Liver (tissue), 9 donors: Measurements from ENCODE around the gene GHRL. TPM values are rescaled to one million over a fixed set of nuclear protein-coding genes. Genes with fewer than 3 reads are reported as not detected.

Experiments
- DNase-seq: peaks from one replicate; pipeline ENCODE4 v3.0.0-alpha.2; 2017; ENCODE audit warnings: low spot score
- H3K27ac ChIP-seq, 2 donors: one replicate each; pipeline ENCODE4 v1.7.0; 2013; ENCODE audit warnings: inconsistent platforms in 2 of 2, low read length in 2 of 2, control low read depth in 1 of 2, low read depth in 1 of 2, mild to moderate bottlenecking in 1 of 2
- H3K27me3 ChIP-seq, 4 donors: one replicate each; pipeline versions ENCODE4 v1.6.1 to v1.7.0; 2013; ENCODE audit warnings: low read length in 3 of 4, inconsistent platforms in 1 of 4, mild to moderate bottlenecking in 1 of 4, moderate library complexity in 1 of 4; ENCODE audit not compliant: control insufficient read depth in 4 of 4, insufficient read depth in 4 of 4
- H3K36me3 ChIP-seq, 4 donors: one replicate each; pipeline versions ENCODE4 v1.6.1 to v1.7.0; 2013; ENCODE audit warnings: low read length in 3 of 4, mild to moderate bottlenecking in 3 of 4, low read depth in 1 of 4, moderate library complexity in 1 of 4; ENCODE audit not compliant: control insufficient read depth in 4 of 4, insufficient read depth in 3 of 4
- H3K4me1 ChIP-seq, 4 donors: one replicate each; pipeline versions ENCODE4 v1.6.1 to v1.7.0; 2013; ENCODE audit warnings: low read length in 3 of 4, mild to moderate bottlenecking in 3 of 4, moderate library complexity in 1 of 4; ENCODE audit not compliant: control insufficient read depth in 4 of 4, insufficient read depth in 4 of 4
- H3K4me3 ChIP-seq, 3 donors: one replicate each; pipeline versions ENCODE4 v1.6.1 to v1.7.0; 2013; ENCODE audit warnings: low read length in 3 of 3, control low read depth in 1 of 3, low read depth in 1 of 3, mild to moderate bottlenecking in 1 of 3
- H3K9ac ChIP-seq, 2 donors: one replicate each; pipeline ENCODE4 v1.7.0; 2013; ENCODE audit warnings: low read length in 2 of 2, mild to moderate bottlenecking in 2 of 2, moderate library complexity in 2 of 2, control low read depth in 1 of 2, low read depth in 1 of 2
- H3K9me3 ChIP-seq, 4 donors: one replicate each; pipeline versions ENCODE4 v1.6.1 to v1.7.0; 2013; ENCODE audit warnings: low read length in 3 of 4; ENCODE audit not compliant: control insufficient read depth in 4 of 4
- ATF3 ChIP-seq: IDR thresholded peaks from 2 replicates; pipeline ENCODE4 v1.6.1; 2016; ENCODE audit warnings: antibody characterized with exemption
- CTCF ChIP-seq: fragments of 150-350 bp; IDR thresholded peaks from 2 replicates; pipeline ENCODE4 v1.5.1; 2017; ENCODE audit warnings: improper control_type of control experiment, low read depth, low read length; ENCODE audit not compliant: missing input control
- EGR1 ChIP-seq, 2 donors: IDR thresholded peaks; 2 replicates each; pipeline ENCODE4 v1.6.1; 2016 to 2018; ENCODE audit warnings: antibody characterized with exemption in 2 of 2, low read depth in 2 of 2
- FOXA1 ChIP-seq: IDR thresholded peaks from 2 replicates; pipeline ENCODE4 v1.6.1; 2016; ENCODE audit warnings: antibody characterized with exemption
- FOXA2 ChIP-seq: IDR thresholded peaks from 2 replicates; pipeline ENCODE4 v1.6.1; 2016; ENCODE audit warnings: antibody characterized with exemption
- GABPA ChIP-seq, 2 donors: IDR thresholded peaks in 1 of 2; conservative IDR thresholded peaks in 1 of 2; 2 replicates each; pipeline ENCODE4 v1.6.1; 2016; ENCODE audit warnings: antibody characterized with exemption in 2 of 2, mild to moderate bottlenecking in 1 of 2, moderate library complexity in 1 of 2
- HNF4A ChIP-seq, 2 donors: conservative IDR thresholded peaks; 2 replicates each; pipeline ENCODE4 v1.6.1; 2016; ENCODE audit warnings: antibody characterized with exemption in 2 of 2, mild to moderate bottlenecking in 2 of 2
- HNF4G ChIP-seq: IDR thresholded peaks from 2 replicates; pipeline ENCODE4 v1.6.1; 2016; ENCODE audit warnings: antibody characterized with exemption
- JUND ChIP-seq, 2 donors: IDR thresholded peaks; 2 replicates each; pipeline ENCODE4 v1.6.1; 2016; ENCODE audit warnings: antibody characterized with exemption in 2 of 2
- MAX ChIP-seq: IDR thresholded peaks from 2 replicates; pipeline ENCODE4 v1.6.1; 2016; ENCODE audit warnings: antibody characterized with exemption
- NR2F2 ChIP-seq: IDR thresholded peaks from 2 replicates; pipeline ENCODE4 v1.6.1; 2016; ENCODE audit warnings: antibody characterized with exemption
- RAD21 ChIP-seq, 2 donors: IDR thresholded peaks; 2 replicates each; pipeline ENCODE4 v1.6.1; 2016; ENCODE audit warnings: antibody characterized with exemption in 2 of 2, mild to moderate bottlenecking in 2 of 2
- REST ChIP-seq: IDR thresholded peaks from 2 replicates; pipeline ENCODE4 v1.6.1; 2016; ENCODE audit warnings: antibody characterized with exemption, mild to moderate bottlenecking
- RXRA ChIP-seq, 2 donors: IDR thresholded peaks; 2 replicates each; pipeline ENCODE4 v1.6.1; 2017 to 2018; ENCODE audit warnings: antibody characterized with exemption in 2 of 2, mild to moderate bottlenecking in 1 of 2
- SP1 ChIP-seq: IDR thresholded peaks from 2 replicates; pipeline ENCODE4 v1.6.1; 2018; ENCODE audit warnings: antibody characterized with exemption, mild to moderate bottlenecking
- TAF1 ChIP-seq: conservative IDR thresholded peaks from 2 replicates; pipeline ENCODE4 v1.6.1; 2016; ENCODE audit warnings: antibody characterized with exemption, mild to moderate bottlenecking
- YY1 ChIP-seq: IDR thresholded peaks from 2 replicates; pipeline ENCODE4 v1.6.1; 2016; ENCODE audit warnings: antibody characterized with exemption, mild to moderate bottlenecking
- ZBTB33 ChIP-seq: IDR thresholded peaks from 2 replicates; pipeline ENCODE4 v1.6.1; 2016; ENCODE audit warnings: antibody characterized with exemption
- WGBS: extraction: QIAGEN DNeasy Blood & Tissue Kit; methylation state at CpG from one replicate; pipeline ENCODE4 v1.1.7; 2013; 5-methylcytosine and 5-hydroxymethylcytosine counted together
- polyA plus RNA-seq, 2 donors: library from polyadenylated mRNA; stranded (reverse) in 1 of 2; unstranded in 1 of 2; fragments of 200-250 nt in 1 of 2; fragments of >200 nt in 1 of 2; fragmentation: Nextera tagmentation in 1 of 2; extraction: Ambion mirVana in 1 of 2; gene quantifications; one replicate each; pipeline versions ENCODE4 v1.2.1 to v1.2.3, GENCODE V29; 2013 to 2015
- total RNA-seq, 2 donors: library from RNA; depleted of rRNA; stranded (reverse); fragments of >200 nt; gene quantifications; one replicate each; pipeline ENCODE4 v1.2.3, GENCODE V29; 2014
- donor health status: healthy.
- donor health status: healthy.
- donor health status: healthy.
- donor health status: healthy.
- donor health status: healthy.

GHRL gene
- total and polyA plus RNA-seq, 4 donors: 0.08 to 1.3 (median 0.27) TPM

GRCh38 chr3:10309736-10310135 lies 17.0 kb upstream of the GHRL start:
- no peak overlapping the region for H3K27ac ChIP-seq
- no peak for DNase-seq
- no peaks in the 10 kb centered on the region for H3K9me3 ChIP-seq
- WGBS: 77% methylated on average over 4 of the region's 4 CpGs
- no peak overlapping the region for H3K4me3 ChIP-seq
- no peaks in the 10 kb centered on the region for H3K4me1 ChIP-seq
- H3K9ac ChIP-seq: no peak overlapping the region
- H3K27me3 ChIP-seq: no peaks in the 10 kb centered on the region
- no peak for TF ChIP-seq RXRA (IDR thresholded peaks at IDR 0.05)
- TF ChIP-seq ZBTB33: no peak
- no peak for TF ChIP-seq TAF1
- no peak for TF ChIP-seq JUND (IDR thresholded peaks at IDR 0.05)
- no peak for TF ChIP-seq NR2F2
- TF ChIP-seq GABPA (IDR thresholded peaks at IDR 0.05 in 1 of 2, conservative IDR thresholded peaks at IDR 0.05 in 1 of 2): no peak
- no peak for TF ChIP-seq EGR1 (IDR thresholded peaks at IDR 0.05; ENCODE audit: low read depth in 2 of 2)
- TF ChIP-seq SP1: no peak
- no peak for TF ChIP-seq MAX
- TF ChIP-seq ATF3: no peak
- TF ChIP-seq HNF4A (conservative IDR thresholded peaks at IDR 0.05): no peak
- TF ChIP-seq CTCF: no peak
- no peak for TF ChIP-seq FOXA2
- no peak for TF ChIP-seq FOXA1
- TF ChIP-seq HNF4G: no peak
- TF ChIP-seq YY1: no peak
- no peak for TF ChIP-seq REST
- no peak for TF ChIP-seq RAD21 (IDR thresholded peaks at IDR 0.05)
- peaks cover 14 to 74% (median 66%) of the 10 kb centered on the region in 4 donors for H3K36me3 ChIP-seq
